Activated naive CD4-positive, alpha-beta T cell treated with anti-CD3 and anti-CD28 coated beads for 36 hours (primary cell): Measurements from ENCODE around the gene SLC13A5. TPM values are rescaled to one million over a fixed set of nuclear protein-coding genes. Genes with fewer than 3 reads are reported as not detected.
A peak's percentile ranks its signal among the peaks of the same experiment; 100 is the strongest.

Source experiments
- CTCF ChIA-PET: fragments of 350-600 bp; sonication (Branson Sonifier 250); formaldehyde crosslinking; loops from one replicate; lab custom pipeline; 2021; ENCODE audit warnings: antibody characterized with exemption; lab: Charles Lee
- DNase-seq: peaks from one replicate; pipeline ENCODE4 v3.0.0-alpha.2; 2020
- H3K27ac Mint-ChIP-seq: one replicate; pipeline ENCODE4 v1.8.0; 2021; ENCODE audit warnings: mild to moderate bottlenecking, mixed read lengths
- H3K27me3 Mint-ChIP-seq: one replicate; pipeline ENCODE4 v1.8.0; 2021; ENCODE audit warnings: low read depth, mixed read lengths
- H3K36me3 Mint-ChIP-seq: one replicate; pipeline ENCODE4 v1.8.0; 2021; ENCODE audit warnings: low read depth, mixed read lengths
- H3K4me1 Mint-ChIP-seq: one replicate; pipeline ENCODE4 v1.8.0; 2021; ENCODE audit warnings: low read depth, mixed read lengths
- H3K4me3 Mint-ChIP-seq: one replicate; pipeline ENCODE4 v1.8.0; 2021; ENCODE audit warnings: mild to moderate bottlenecking, moderate library complexity, mixed read lengths
- H3K9me3 Mint-ChIP-seq: one replicate; pipeline ENCODE4 v1.8.0; 2021; ENCODE audit warnings: mixed read lengths
- intact Hi-C: fragments of 100-400 bp; cut with micrococcal nuclease; formaldehyde crosslinking; loops from one replicate; pipeline ENCODE4 v1.15.1; 2023
- total RNA-seq, 2 experiments: library from RNA; stranded (reverse); gene quantifications; one replicate each; pipeline ENCODE4 v1.2.3, GENCODE V29; 2021

The SLC13A5 gene
- total RNA-seq, 2 experiments from 2014 or later, result not detected

DNA sequence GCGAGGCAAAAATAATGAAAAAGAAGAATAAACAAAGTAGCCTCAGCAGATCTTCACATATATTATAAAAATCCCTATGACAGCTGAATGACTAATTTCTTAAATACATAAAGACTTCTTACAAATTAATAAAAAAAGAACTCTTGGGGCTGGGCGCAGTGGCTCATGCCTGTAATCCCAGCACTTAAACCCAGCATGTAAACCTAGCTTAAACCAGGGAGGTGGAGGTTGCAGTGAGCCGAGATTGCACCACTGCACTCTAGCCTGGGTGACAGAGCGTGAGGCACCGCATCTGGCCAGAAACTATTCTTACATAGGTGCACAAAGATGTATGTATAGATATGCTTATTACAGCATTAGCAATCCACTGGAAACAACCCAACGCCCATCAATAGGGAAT lies 33.9 kb downstream of the SLC13A5 start:
- intact Hi-C loops, result no loop called here
- no peaks in the 10 kb centered on the region for H3K9me3 Mint-ChIP-seq
- H3K4me3 Mint-ChIP-seq, result no peak overlapping the region
- DNase-seq, result no peak
- H3K27ac Mint-ChIP-seq, result no peak overlapping the region
- CTCF ChIA-PET, result no interaction called here
- H3K27me3 Mint-ChIP-seq, result peaks cover 28% of the 10 kb centered on the region
- H3K36me3 Mint-ChIP-seq, result no peaks in the 10 kb centered on the region
- peaks cover 4% of the 10 kb centered on the region for H3K4me1 Mint-ChIP-seq

DNA sequence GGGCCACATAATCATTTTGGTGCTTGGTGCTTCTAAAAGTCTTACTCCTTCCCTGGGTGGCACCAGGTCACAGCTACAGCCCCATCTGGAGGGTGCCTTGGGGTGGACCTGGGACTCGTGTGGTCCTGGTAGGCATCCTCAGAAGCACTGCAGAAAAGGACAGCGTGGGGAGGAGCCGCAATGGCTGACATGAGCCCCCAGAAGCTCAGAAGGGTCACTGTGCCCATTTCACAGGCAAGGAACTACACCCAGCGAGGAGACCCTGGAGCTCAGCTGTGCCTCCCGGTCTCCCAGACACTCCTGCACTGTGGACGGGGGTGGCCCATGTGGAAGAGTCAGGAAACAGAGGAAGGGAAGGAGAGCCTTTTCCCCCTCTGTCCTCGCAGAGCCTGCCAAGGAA lies 35.2 kb downstream of the SLC13A5 start:
- H3K4me3 Mint-ChIP-seq, result no peak overlapping the region
- CTCF ChIA-PET, result no interaction called here
- H3K27me3 Mint-ChIP-seq, result peaks cover 24% of the 10 kb centered on the region
- intact Hi-C loops, result no loop called here
- DNase-seq, result no peak
- no peaks in the 10 kb centered on the region for H3K9me3 Mint-ChIP-seq
- peaks cover 4% of the 10 kb centered on the region for H3K4me1 Mint-ChIP-seq
- H3K36me3 Mint-ChIP-seq, result no peaks in the 10 kb centered on the region
- H3K27ac Mint-ChIP-seq, result no peak overlapping the region

DNA sequence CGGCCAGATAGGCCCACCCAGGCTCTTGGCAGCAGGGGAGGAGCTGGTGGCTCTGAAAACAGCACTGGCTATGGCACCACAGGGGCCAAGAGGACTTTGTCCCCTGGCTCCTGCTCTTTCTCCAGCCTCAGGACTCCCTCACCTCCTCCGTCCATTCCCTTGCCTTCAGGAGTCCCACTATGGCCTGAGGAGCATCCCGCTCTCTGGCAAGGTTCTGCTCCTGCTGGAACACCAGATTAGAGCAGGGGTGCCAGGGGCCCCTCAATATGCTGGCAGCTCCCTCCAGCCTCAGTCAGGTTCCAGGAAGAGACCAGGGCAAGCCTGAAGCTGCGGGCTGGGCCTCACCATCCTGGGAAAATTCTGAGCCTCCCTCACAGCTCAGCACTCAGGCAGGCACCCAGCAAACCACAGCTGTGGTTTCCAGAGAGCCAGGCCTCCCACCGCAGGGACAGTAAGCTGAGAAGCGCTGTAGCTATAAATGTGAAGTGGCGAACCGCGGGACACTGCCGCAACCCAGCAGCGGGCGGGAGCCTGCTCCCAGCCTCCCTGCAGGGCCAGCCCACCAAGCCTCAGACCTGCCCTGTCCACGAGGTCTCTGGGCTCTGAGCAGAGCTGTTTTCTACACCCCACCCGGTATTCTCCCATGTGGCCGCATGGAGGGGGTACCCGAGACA lies 35.9 kb downstream of the SLC13A5 start:
- H3K4me1 Mint-ChIP-seq, result peaks cover 4% of the 10 kb centered on the region
- intact Hi-C loops, result no loop called here

DNA sequence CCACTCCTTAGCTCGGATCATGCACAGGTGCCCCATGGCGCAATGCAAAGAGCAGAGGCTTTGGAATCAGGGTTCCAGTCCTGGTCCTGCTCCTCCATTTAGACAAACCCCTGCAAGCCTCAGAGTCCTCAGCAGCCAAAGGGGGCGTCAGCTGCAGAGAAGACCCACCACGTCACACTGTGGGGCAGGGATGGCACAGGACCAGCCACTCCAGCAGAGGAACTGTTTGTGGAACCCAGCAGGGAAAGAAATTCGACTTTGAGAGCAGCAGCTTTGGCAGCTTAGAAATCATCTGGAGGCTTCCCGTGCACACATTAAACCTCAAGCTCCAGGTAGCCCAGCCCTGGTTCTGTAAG lies 36.4 kb downstream of the SLC13A5 start:
- intact Hi-C loops, result no loop called here
- CTCF ChIA-PET, result interaction anchor here (0.9 kb wide), 1 partner anchor 10 kb away, joined by 3 read pairs; no protein-coding TSS in a partner anchor

More for the DNA sequence above, 35.9 kb downstream of the SLC13A5 start:
- H3K27me3 Mint-ChIP-seq, result peaks cover 21% of the 10 kb centered on the region
- peak; percentile 9 for DNase-seq
- H3K27ac Mint-ChIP-seq, result no peak overlapping the region
- no peak overlapping the region for H3K4me3 Mint-ChIP-seq
- CTCF ChIA-PET, result interaction anchor here (0.9 kb wide), 1 partner anchor 10 kb away, joined by 3 read pairs; no protein-coding TSS in a partner anchor
- no peaks in the 10 kb centered on the region for H3K9me3 Mint-ChIP-seq
- H3K36me3 Mint-ChIP-seq, result no peaks in the 10 kb centered on the region

DNA sequence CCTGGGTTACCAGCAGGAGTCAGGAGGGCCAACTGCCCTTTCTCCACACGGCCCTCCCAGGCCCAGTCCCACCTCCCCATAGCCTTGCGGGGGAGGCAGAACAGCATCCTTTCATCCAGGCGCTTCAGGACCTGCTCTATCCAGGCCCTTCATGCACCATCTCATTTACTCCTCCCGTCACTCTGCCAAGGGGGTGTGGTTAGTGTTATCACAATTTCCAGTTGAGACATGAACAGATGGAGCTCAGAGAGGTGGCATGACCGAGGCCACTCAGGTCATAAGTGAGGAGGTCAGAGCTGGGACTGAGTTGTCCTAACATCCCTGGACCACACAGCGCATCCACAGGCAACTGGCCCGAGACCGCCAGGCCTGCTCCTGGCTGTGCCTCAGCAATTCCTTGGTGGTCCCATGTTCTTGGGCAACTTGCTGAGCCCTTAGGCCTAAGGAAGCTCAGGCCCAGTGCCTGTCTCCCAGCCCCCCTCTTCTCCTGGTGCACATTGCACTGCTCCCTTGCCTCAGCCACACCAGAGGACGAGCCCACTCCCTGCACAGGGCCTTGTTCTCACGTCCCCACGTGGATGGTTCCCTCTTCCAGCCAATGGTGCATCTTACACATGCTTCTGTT lies 37.9 kb downstream of the SLC13A5 start:
- peaks cover 4% of the 10 kb centered on the region for H3K4me1 Mint-ChIP-seq
- H3K9me3 Mint-ChIP-seq, result no peaks in the 10 kb centered on the region
- peaks cover 9% of the 10 kb centered on the region for H3K27me3 Mint-ChIP-seq
- H3K27ac Mint-ChIP-seq, result no peak overlapping the region
- no peak overlapping the region for H3K4me3 Mint-ChIP-seq
- no peak for DNase-seq
- intact Hi-C loops, result no loop called here
- peaks cover 2% of the 10 kb centered on the region for H3K36me3 Mint-ChIP-seq
- CTCF ChIA-PET, result interaction anchor here (0.6 to 0.7 kb wide), 2 partner anchors 7 to 9 kb away, joined by 4 to 5 read pairs; no protein-coding TSS in a partner anchor

More for the DNA sequence above, 36.4 kb downstream of the SLC13A5 start:
- H3K9me3 Mint-ChIP-seq, result no peaks in the 10 kb centered on the region
- no peaks in the 10 kb centered on the region for H3K36me3 Mint-ChIP-seq
- no peak overlapping the region for H3K4me3 Mint-ChIP-seq
- H3K27me3 Mint-ChIP-seq, result peaks cover 16% of the 10 kb centered on the region
- H3K27ac Mint-ChIP-seq, result no peak overlapping the region
- H3K4me1 Mint-ChIP-seq, result peaks cover 4% of the 10 kb centered on the region
- no peak for DNase-seq

DNA sequence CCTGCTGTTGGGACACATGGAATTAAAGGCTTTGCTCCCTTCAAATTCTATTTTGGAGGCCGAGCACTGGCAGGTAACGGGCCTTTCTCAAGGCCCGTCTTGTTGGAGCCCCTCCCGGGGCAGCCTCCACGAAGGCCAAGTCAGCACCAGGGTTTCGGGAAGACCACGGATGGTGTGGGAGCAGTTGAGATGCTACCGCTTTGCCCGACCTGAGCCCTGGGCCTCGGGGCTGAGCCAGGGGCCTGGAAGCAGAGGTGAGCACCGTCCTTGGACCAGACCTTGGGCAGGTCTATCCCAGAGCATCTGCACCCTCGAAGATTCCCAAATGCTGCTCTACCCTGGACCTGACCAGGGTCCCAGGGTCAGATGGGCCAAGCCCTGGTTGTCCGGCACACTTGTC lies 38.6 kb downstream of the SLC13A5 start:
- Mint-ChIP-seq H3K27me3 (peaks cover 6% of the 10 kb centered on the region), H3K27ac (no peak overlapping the region)
- no peak for DNase-seq

DNA sequence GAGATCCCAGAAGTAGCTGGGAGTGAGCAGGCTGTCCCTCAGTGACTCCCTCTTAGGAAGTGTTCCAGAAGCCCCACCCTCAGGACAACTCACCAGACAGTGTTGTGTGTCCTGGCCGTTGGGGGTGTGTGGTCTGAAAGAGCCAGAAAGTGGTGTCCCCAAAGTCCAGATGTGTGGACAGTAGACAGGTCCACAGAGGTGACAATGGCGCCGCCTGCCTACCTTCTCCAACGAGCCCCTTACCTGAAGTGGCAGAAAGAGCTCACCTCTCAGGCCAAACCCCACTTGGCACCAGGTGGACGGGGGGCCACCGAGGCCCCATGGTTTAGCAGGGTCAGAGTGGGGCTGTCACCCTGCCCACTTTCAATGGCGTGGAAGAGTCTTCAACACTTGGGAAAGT lies 41.7 kb downstream of the SLC13A5 start:
- Mint-ChIP-seq H3K9me3 (no peaks in the 10 kb centered on the region), H3K27me3 (no peaks in the 10 kb centered on the region), H3K36me3 (peaks cover 2% of the 10 kb centered on the region), H3K4me1 (peaks cover 6% of the 10 kb centered on the region), H3K27ac (no peak overlapping the region), H3K4me3 (no peak overlapping the region)
- no peak for DNase-seq
- intact Hi-C loops, result no loop called here
- CTCF ChIA-PET, result interaction anchor here (1.4 kb wide), 1 partner anchor 172 kb away, joined by 3 read pairs; no protein-coding TSS in a partner anchor

More for the DNA sequence above, 38.6 kb downstream of the SLC13A5 start:
- intact Hi-C loops, result no loop called here
- CTCF ChIA-PET, result no interaction called here
- Mint-ChIP-seq H3K4me1 (peaks cover 4% of the 10 kb centered on the region), H3K4me3 (no peak overlapping the region), H3K36me3 (peaks cover 2% of the 10 kb centered on the region), H3K9me3 (no peaks in the 10 kb centered on the region)

DNA sequence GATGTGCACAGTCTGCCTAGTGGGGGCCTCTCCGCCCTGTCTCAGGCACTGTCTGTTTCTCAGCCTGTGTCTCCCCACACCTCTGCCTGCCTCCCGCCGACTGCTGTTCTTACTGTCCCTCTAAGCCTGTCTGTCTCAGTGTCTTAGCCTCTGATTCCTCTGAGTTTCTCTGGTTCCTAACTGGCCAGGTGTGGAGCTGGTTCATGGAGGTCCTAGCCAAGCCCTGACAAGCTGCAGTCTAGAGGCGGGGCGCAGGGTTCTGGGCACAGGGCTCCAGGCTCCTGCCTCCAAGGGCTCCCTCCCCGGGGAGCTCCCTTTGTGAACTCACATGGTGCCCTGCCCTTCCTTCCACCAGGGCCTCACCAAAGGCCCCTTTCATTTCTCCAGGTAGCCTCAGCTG lies 42.2 kb downstream of the SLC13A5 start:
- CTCF ChIA-PET, result interaction anchor here (1.4 kb wide), 1 partner anchor 173 kb away, joined by 3 read pairs; no protein-coding TSS in a partner anchor
- Mint-ChIP-seq H3K4me1 (peaks cover 6% of the 10 kb centered on the region), H3K9me3 (no peaks in the 10 kb centered on the region), H3K27ac (no peak overlapping the region), H3K27me3 (no peaks in the 10 kb centered on the region), H3K4me3 (no peak overlapping the region), H3K36me3 (peaks cover 2% of the 10 kb centered on the region)
- no peak for DNase-seq
- intact Hi-C loops, result no loop called here

DNA sequence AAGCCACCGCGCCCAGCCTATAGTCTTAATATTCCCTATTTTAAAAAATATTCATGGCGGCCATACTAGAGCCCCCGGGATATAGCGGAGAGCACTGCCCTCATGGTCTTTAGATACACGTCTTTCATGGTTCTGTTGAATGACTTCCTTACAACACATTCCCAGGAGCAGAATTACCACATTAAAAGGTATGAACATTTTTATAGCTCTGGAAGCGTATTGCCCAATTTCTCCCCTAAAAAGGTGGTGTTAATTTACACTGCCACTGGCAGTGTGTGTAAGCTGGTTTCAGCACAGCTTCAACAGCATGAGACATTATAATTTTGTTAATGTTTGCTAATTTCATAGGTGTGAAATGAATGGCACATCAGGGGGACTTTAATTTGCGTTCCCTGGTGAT lies 42.6 kb downstream of the SLC13A5 start:
- no peaks in the 10 kb centered on the region for H3K9me3 Mint-ChIP-seq
- no peak for DNase-seq
- no peaks in the 10 kb centered on the region for H3K27me3 Mint-ChIP-seq
- no peak overlapping the region for H3K27ac Mint-ChIP-seq
- H3K36me3 Mint-ChIP-seq, result peaks cover 2% of the 10 kb centered on the region
- peaks cover 6% of the 10 kb centered on the region for H3K4me1 Mint-ChIP-seq
- CTCF ChIA-PET, result interaction anchor here (1.1 to 1.8 kb wide), 2 partner anchors 69 to 173 kb away, joined by 3 to 4 read pairs; no protein-coding TSS in a partner anchor
- intact Hi-C loops, result no loop called here
- no peak overlapping the region for H3K4me3 Mint-ChIP-seq

DNA sequence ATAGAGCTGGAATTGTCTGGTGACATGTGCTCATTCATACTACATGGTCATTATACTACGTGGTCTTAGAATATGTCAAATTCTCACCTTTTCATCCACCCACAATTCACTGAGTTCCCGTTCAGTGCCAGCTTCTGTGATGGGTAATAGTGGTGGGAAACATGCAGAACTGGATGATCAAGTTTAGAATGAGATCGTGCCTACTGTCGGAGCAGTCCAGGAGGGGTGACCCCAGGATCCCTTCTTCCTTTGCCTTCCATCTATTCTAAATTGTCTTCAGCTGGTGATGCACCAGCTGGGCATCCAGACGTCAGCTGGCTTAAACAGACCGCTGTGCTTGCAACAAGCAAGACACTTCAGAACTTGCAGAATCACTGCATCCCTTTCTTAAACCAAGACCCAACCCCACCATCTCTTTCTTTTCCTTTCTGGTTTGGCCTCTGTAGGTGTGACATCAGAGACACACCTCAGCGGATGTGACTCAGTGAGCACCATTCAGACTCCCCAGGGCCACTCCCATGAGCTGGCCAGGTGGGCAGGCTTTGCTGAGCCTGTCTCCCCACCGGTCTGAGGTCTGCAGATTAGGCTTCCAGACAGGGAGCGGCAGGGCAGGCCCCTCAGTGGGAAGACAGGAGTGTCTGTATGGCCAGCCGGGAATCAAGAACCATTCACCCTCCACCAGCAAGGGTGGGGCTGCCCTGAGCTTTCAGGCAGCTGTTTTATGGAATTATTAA lies 43.5 kb downstream of the SLC13A5 start:
- CTCF ChIA-PET, result interaction anchor here (1.0 to 1.8 kb wide), 3 partner anchors 9 to 174 kb away, joined by 3 to 4 read pairs (median 4); no protein-coding TSS in a partner anchor
- Mint-ChIP-seq H3K27ac (no peak overlapping the region), H3K27me3 (no peaks in the 10 kb centered on the region), H3K4me1 (peaks cover 6% of the 10 kb centered on the region), H3K36me3 (peaks cover 2% of the 10 kb centered on the region), H3K4me3 (no peak overlapping the region), H3K9me3 (no peaks in the 10 kb centered on the region)
- intact Hi-C loops, result loop anchor here (5.0 kb wide), 1 partner anchor 88 kb away; the partner anchor contains the start of gene XAF1
- DNase-seq, result no peak

DNA sequence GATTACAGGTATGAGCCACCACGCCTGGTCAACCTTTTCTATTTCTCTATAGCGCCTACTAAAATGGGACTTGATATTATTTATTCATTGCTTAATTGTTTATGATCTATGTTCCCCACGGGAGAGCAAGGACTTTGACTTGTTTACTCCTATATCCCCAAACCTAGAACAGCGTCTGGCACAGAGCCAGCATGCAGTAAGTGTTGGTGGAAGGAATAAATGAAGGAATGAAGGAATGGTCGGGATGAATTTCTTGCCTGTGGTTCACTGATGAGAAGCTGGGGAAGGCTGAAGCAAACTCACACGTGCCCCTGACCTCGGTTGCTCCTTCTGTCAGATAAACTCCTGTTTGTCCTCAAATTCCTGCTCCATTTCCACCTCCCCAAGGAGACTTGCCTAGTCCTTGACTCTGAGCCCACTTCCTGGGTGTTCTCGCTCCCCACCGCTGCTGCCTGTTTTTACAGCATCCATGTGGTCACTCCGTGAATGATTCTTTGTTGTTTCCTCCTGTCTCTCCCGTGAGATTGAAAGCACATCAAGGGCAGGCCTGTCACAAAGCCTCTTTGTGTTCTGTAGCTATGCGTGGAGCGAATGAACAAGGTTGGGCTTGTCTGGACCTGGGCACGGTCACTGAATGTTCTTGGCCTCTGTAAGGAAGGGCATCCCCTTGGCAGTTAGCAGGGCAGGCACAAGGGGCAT lies 44.3 kb downstream of the SLC13A5 start:
- H3K9me3 Mint-ChIP-seq, result no peaks in the 10 kb centered on the region
- intact Hi-C loops, result loop anchor here (5.0 kb wide), 1 partner anchor 88 kb away; the partner anchor contains the start of gene XAF1
- no peak overlapping the region for H3K4me3 Mint-ChIP-seq
- CTCF ChIA-PET, result interaction anchor here (1.4 to 1.8 kb wide), 2 partner anchors 175 kb away, joined by 4 to 5 read pairs; no protein-coding TSS in a partner anchor
- peaks cover 6% of the 10 kb centered on the region for H3K4me1 Mint-ChIP-seq
- no peaks in the 10 kb centered on the region for H3K27me3 Mint-ChIP-seq
- DNase-seq, result no peak
- H3K27ac Mint-ChIP-seq, result no peak overlapping the region
- H3K36me3 Mint-ChIP-seq, result peaks cover 2% of the 10 kb centered on the region
